IMR-90 (cell line): ENCODE results near the gene ACADS. TPM values are rescaled to one million over a fixed set of nuclear protein-coding genes. Genes with fewer than 3 reads are reported as not detected.

Experiments
- ATAC-seq: fragments of 200-7000 bp; cut with Tn5 transposase; 2 replicates; pipeline ENCODE4 v1.9.1; 2020; ENCODE audit warnings: low read depth, mild to moderate bottlenecking, moderate library complexity
- BruUV-seq: library from RNA; stranded (reverse); fragments of 400-500 nt; replicated peaks from 2 replicates; lab custom pipeline; 2021; lab: Mats Ljungman, UMichigan
- CTCF ChIA-PET: fragments of 300-600 bp; formaldehyde crosslinking; extraction: SDS; loops from one replicate; lab custom pipeline; 2021; ENCODE audit warnings: antibody characterized with exemption; lab: Yijun Ruan, JAX
- POLR2A ChIA-PET: fragments of 300-600 bp; sonication (Branson Sonifier 250); formaldehyde crosslinking; loops from one replicate; lab custom pipeline; 2022; ENCODE audit warnings: antibody characterized with exemption; ENCODE audit not compliant: unreplicated experiment; lab: Charles Lee
- DNase-seq: peaks from one replicate; pipeline ENCODE4 v3.0.0; 2013
- H2AFZ ChIP-seq: replicated peaks from 2 replicates; pipeline ENCODE3; 2013; ENCODE audit warnings: low read length, mild to moderate bottlenecking; ENCODE audit not compliant: poor library complexity
- H2AK5ac ChIP-seq: 2 replicates; pipeline ENCODE4 v1.6.1; 2013; ENCODE audit warnings: low read depth, low read length, inconsistent platforms
- H2AK9ac ChIP-seq: replicated peaks from 2 replicates; pipeline ENCODE3; 2013; ENCODE audit warnings: mild to moderate bottlenecking, low read depth, low read length, moderate library complexity; ENCODE audit not compliant: poor library complexity
- H2BK120ac ChIP-seq: 2 replicates; pipeline ENCODE4 v1.6.1; 2013; ENCODE audit warnings: low read depth, low read length, inconsistent platforms
- H2BK15ac ChIP-seq: 3 replicates; pipeline ENCODE4 v1.6.1; 2013; ENCODE audit warnings: low read depth, low read length, inconsistent platforms
- H2BK20ac ChIP-seq: 2 replicates; pipeline ENCODE4 v1.6.1; 2013; ENCODE audit warnings: low read depth, mild to moderate bottlenecking, inconsistent platforms, low read length, moderate library complexity
- H2BK5ac ChIP-seq: 2 replicates; pipeline ENCODE4 v1.6.1; 2013; ENCODE audit warnings: mild to moderate bottlenecking, low read depth, low read length, inconsistent platforms; ENCODE audit not compliant: poor library complexity, severe bottlenecking
- H3K14ac ChIP-seq: replicated peaks from 2 replicates; pipeline ENCODE4 v1.6.1; 2013; ENCODE audit warnings: low read depth, low read length, inconsistent platforms
- H3K18ac ChIP-seq: 2 replicates; pipeline ENCODE4 v1.6.1; 2013; ENCODE audit warnings: low read depth, low read length, control low read depth
- H3K23ac ChIP-seq: 2 replicates; pipeline ENCODE4 v1.6.1; 2013; ENCODE audit warnings: low read depth, low read length, inconsistent platforms
- H3K27ac ChIP-seq: 2 replicates; pipeline ENCODE4 v1.5.1; 2013; ENCODE audit warnings: mild to moderate bottlenecking, control low read depth, low read length; ENCODE audit not compliant: insufficient read depth
- H3K27me3 ChIP-seq: 2 replicates; pipeline ENCODE4 v1.6.1; 2013; ENCODE audit warnings: low read length; ENCODE audit not compliant: control insufficient read depth, insufficient read depth
- H3K36me3 ChIP-seq: 2 replicates; pipeline ENCODE4 v1.6.1; 2013; ENCODE audit warnings: low read length, mixed read lengths; ENCODE audit not compliant: control insufficient read depth, insufficient read depth
- H3K4ac ChIP-seq: 2 replicates; pipeline ENCODE4 v1.6.1; 2013; ENCODE audit warnings: low read depth, low read length, inconsistent platforms
- H3K4me1 ChIP-seq: 2 replicates; pipeline ENCODE4 v1.6.1; 2013; ENCODE audit warnings: low read length, mixed read lengths; ENCODE audit not compliant: control insufficient read depth, insufficient read depth
- H3K4me2 ChIP-seq: 2 replicates; pipeline ENCODE4 v1.6.1; 2013; ENCODE audit warnings: low read depth, mild to moderate bottlenecking, control low read depth, low read length, moderate library complexity
- H3K4me3 ChIP-seq: 2 replicates; pipeline ENCODE4 v1.5.1; 2013; ENCODE audit warnings: low read depth, mild to moderate bottlenecking, control low read depth, low read length, moderate library complexity; ENCODE audit not compliant: insufficient read depth
- H3K56ac ChIP-seq: 2 replicates; pipeline ENCODE4 v1.6.1; 2013; ENCODE audit warnings: low read length, inconsistent platforms; ENCODE audit not compliant: insufficient read depth; ENCODE audit errors: extremely low read depth
- H3K79me1 ChIP-seq, 2 experiments: 2 replicates each; pipeline ENCODE4 v1.6.1; 2013; ENCODE audit warnings: low read length in 2 of 2, inconsistent platforms in 1 of 2, low read depth in 1 of 2
- H3K9ac ChIP-seq: 2 replicates; pipeline ENCODE4 v1.6.1; 2013; ENCODE audit warnings: low read depth, low read length, control low read depth
- H3K9me1 ChIP-seq: 2 replicates; pipeline ENCODE4 v1.6.1; 2013; ENCODE audit warnings: low read length, inconsistent platforms; ENCODE audit not compliant: insufficient read depth
- H3K9me3 ChIP-seq: 2 replicates; pipeline ENCODE4 v1.6.1; 2013; ENCODE audit warnings: low read length; ENCODE audit not compliant: control insufficient read depth, insufficient read depth
- H4K20me1 ChIP-seq: 2 replicates; pipeline ENCODE4 v1.6.1; 2013; ENCODE audit warnings: low read length, inconsistent platforms; ENCODE audit not compliant: insufficient read depth
- H4K5ac ChIP-seq: 2 replicates; pipeline ENCODE4 v1.6.1; 2013; ENCODE audit warnings: mild to moderate bottlenecking, low read depth, low read length, control low read depth
- H4K8ac ChIP-seq, 2 experiments: 2 replicates each; pipeline ENCODE4 v1.6.1; 2013; ENCODE audit warnings: low read depth in 2 of 2, low read length in 2 of 2, control low read depth in 1 of 2, inconsistent platforms in 1 of 2
- H4K91ac ChIP-seq: 2 replicates; pipeline ENCODE4 v1.6.1; 2013; ENCODE audit warnings: low read depth, low read length, inconsistent platforms; ENCODE audit not compliant: insufficient read depth
- BHLHE40 ChIP-seq: fragments of 150-350 bp; IDR thresholded peaks from 2 replicates; pipeline ENCODE4 v1.6.1; 2016; ENCODE audit warnings: mild to moderate bottlenecking, low read depth, low read length
- CEBPB ChIP-seq: IDR thresholded peaks from 2 replicates; pipeline ENCODE4 v1.6.1; 2012; ENCODE audit warnings: low read depth, low read length, improper control_type of control experiment
- CHD1 ChIP-seq: IDR thresholded peaks from 2 replicates; pipeline ENCODE4 v1.6.1; 2012; ENCODE audit warnings: low read depth, low read length, improper control_type of control experiment
- MAFK ChIP-seq: IDR thresholded peaks from 2 replicates; pipeline ENCODE4 v1.6.1; 2012; ENCODE audit warnings: low read depth, low read length, improper control_type of control experiment
- MAZ ChIP-seq: IDR thresholded peaks from 2 replicates; pipeline ENCODE4 v1.6.1; 2012; ENCODE audit warnings: low read depth, mild to moderate bottlenecking, low read length, improper control_type of control experiment, moderate library complexity, borderline replicate concordance
- MXI1 ChIP-seq: IDR thresholded peaks from 2 replicates; pipeline ENCODE4 v1.6.1; 2012; ENCODE audit warnings: low read depth, mild to moderate bottlenecking, low read length, moderate library complexity, borderline replicate concordance
- NFE2L2 ChIP-seq: fragments of 150-350 bp; IDR thresholded peaks from 2 replicates; pipeline ENCODE4 v1.6.1; 2016; ENCODE audit warnings: low read depth, mild to moderate bottlenecking, low read length
- POLR2A ChIP-seq: IDR thresholded peaks from 2 replicates; pipeline ENCODE4 v1.6.1; 2012; ENCODE audit warnings: mild to moderate bottlenecking, low read depth, low read length
- RAD21 ChIP-seq: IDR thresholded peaks from 2 replicates; pipeline ENCODE4 v1.6.1; 2012; ENCODE audit warnings: low read length, improper control_type of control experiment
- RFX5 ChIP-seq: IDR thresholded peaks from 2 replicates; pipeline ENCODE4 v1.8.0; 2012; ENCODE audit warnings: low read depth, mild to moderate bottlenecking, low read length, moderate library complexity
- SMC3 ChIP-seq: fragments of 150-350 bp; IDR thresholded peaks from 2 replicates; pipeline ENCODE4 v1.6.1; 2016; ENCODE audit warnings: low read depth, mild to moderate bottlenecking, antibody characterized with exemption, low read length, moderate library complexity
- USF2 ChIP-seq: fragments of 150-350 bp; IDR thresholded peaks from 2 replicates; pipeline ENCODE4 v1.6.1; 2017; ENCODE audit warnings: mild to moderate bottlenecking, antibody characterized with exemption, low read length, low read depth
- WGBS, 2 experiments: methylation state at CpG; one replicate each; pipeline versions ENCODE4 v1.1.5 to v1.1.7; 2013; ENCODE audit warnings: missing lambda C conversion rate in 2 of 2; ENCODE audit not compliant: insufficient read length in 1 of 2; ENCODE audit errors: extremely low coverage in 2 of 2; 5-methylcytosine and 5-hydroxymethylcytosine counted together
- dilution Hi-C: fragments of 300-500 bp; cut with HindIII; formaldehyde crosslinking; loops from one replicate; pipeline ENCODE4 v1.14.3; 2018; ENCODE audit warnings: low sequenced_read_pairs; ENCODE audit not compliant: unreplicated experiment
- in situ Hi-C: fragments of 300-500 bp; cut with MboI; formaldehyde crosslinking; loops from 3 replicates; pipeline ENCODE4 v1.14.3; 2019; ENCODE audit warnings: low sequenced_read_pairs, inconsistent platforms, mixed read lengths
- intact Hi-C: fragments of 100-400 bp; cut with micrococcal nuclease; formaldehyde crosslinking; loops from 2 replicates; pipeline ENCODE4 v1.10.0; 2022
- polyA plus RNA-seq, 3 experiments: library from polyadenylated mRNA; depleted of rRNA; stranded (reverse); fragments of >200 nt; gene quantifications; 2 replicates each; pipeline ENCODE4 v1.2.3, GENCODE V29; 2012; ENCODE audit warnings: low replicate concordance in 1 of 3
- total RNA-seq: library from RNA; depleted of rRNA; stranded (reverse); fragments of >200 nt; gene quantifications from 2 replicates; pipeline ENCODE4 v1.2.3, GENCODE V29; 2012

The ACADS gene
- total and polyA plus RNA-seq, 2 of the 4 experiments (the other 2 are of a cell fraction), result 2.9 to 5.5 TPM

- H2AFZ ChIP-seq, result no peak overlapping the region
- no peak overlapping the region for H4K5ac ChIP-seq
- no peak overlapping the region for H3K18ac ChIP-seq
- H3K14ac ChIP-seq, result no peak overlapping the region
- no peak overlapping the region for H2BK120ac ChIP-seq
- ChIA-PET POLR2A (no interaction called here), CTCF (interaction anchor here (0.7 kb wide), 1 partner anchor 56 kb away, joined by 4 read pairs; no protein-coding TSS in a partner anchor)
- TF ChIP-seq MXI1 (no peak), RFX5 (no peak), CEBPB (no peak), SMC3 (no peak), NFE2L2 (no peak), MAFK (no peak), BHLHE40 (no peak), RAD21 (no peak), POLR2A (no peak), USF2 (no peak), MAZ (no peak), CHD1 (no peak)
- H3K9me3 ChIP-seq, result no peaks in the 10 kb centered on the region
- in situ Hi-C loops, result no loop called here
- no peak overlapping the region for H4K8ac ChIP-seq
- H3K9me1 ChIP-seq, result peaks cover 7% of the 10 kb centered on the region; the same call in 1 of the 2 replicates
- H3K56ac ChIP-seq, result no peak overlapping the region
- H2AK9ac ChIP-seq, result no peak overlapping the region
- H4K20me1 ChIP-seq, result no peaks in the 10 kb centered on the region
- H3K4ac ChIP-seq, result no peak overlapping the region
- H3K4me3 ChIP-seq, result no peak overlapping the region
- no peak overlapping the region for H3K27ac ChIP-seq
- peaks cover 0 to 8% of the 10 kb centered on the region in 2 experiments; a peak in 1 of 4 replicates for H3K79me1 ChIP-seq
- H2BK20ac ChIP-seq, result no peak overlapping the region
- H3K9ac ChIP-seq, result no peak overlapping the region
- H3K4me2 ChIP-seq, result no peak overlapping the region
- H4K91ac ChIP-seq, result no peak overlapping the region
- H3K4me1 ChIP-seq, result no peaks in the 10 kb centered on the region; the same call in 1 of the 2 replicates
- no peak overlapping the region for H2BK5ac ChIP-seq
- no TSS peak for BruUV-seq
- DNase-seq (no peak), ATAC-seq (no peak)
- intact Hi-C loops, result no loop called here
- dilution Hi-C loops, result no loop called here
- WGBS, 2 experiments, result no CpG with 5 or more reads among the region's 1 CpG
- no peak overlapping the region for H3K23ac ChIP-seq
- no peaks in the 10 kb centered on the region for H3K27me3 ChIP-seq
- H2AK5ac ChIP-seq, result no peak overlapping the region
- H2BK15ac ChIP-seq, result no peak overlapping the region
- peaks cover 22% of the 10 kb centered on the region for H3K36me3 ChIP-seq
These were observed 20.0 kb upstream of the ACADS start for GRCh38 chr12:120705618-120706017.
